Astrocyte (in vitro differentiated cells and primary cell): ENCODE results near the gene SHB. TPM values are rescaled to one million over a fixed set of nuclear protein-coding genes. Genes with fewer than 3 reads are reported as not detected.

Source experiments
- DNase-seq: peaks from one replicate; pipeline ENCODE4 v3.0.0-alpha.2; 2010; ENCODE audit warnings: low read depth
- FAIRE-seq: peaks from 2 replicates; lab custom pipeline; 2011; peaks lifted over from hg19 to GRCh38; lab: Jason Lieb, UNC
- H2AFZ ChIP-seq: 2 replicates; pipeline ENCODE4 v1.6.0; 2012; ENCODE audit warnings: low read depth, low read length, inconsistent platforms
- H3K27ac ChIP-seq: 2 replicates; pipeline ENCODE4 v1.5.1; 2011; ENCODE audit warnings: low read depth, low read length, inconsistent platforms
- H3K27me3 ChIP-seq: 2 replicates; pipeline ENCODE4 v1.6.0; 2011; ENCODE audit warnings: low read length, inconsistent platforms; ENCODE audit not compliant: insufficient read depth
- H3K36me3 ChIP-seq: 2 replicates; pipeline ENCODE4 v1.5.1; 2011; ENCODE audit warnings: low read length, inconsistent platforms; ENCODE audit not compliant: insufficient read depth
- H3K4me1 ChIP-seq: 2 replicates; pipeline ENCODE4 v1.5.1; 2011; ENCODE audit warnings: low read length, inconsistent platforms; ENCODE audit not compliant: insufficient read depth
- H3K4me2 ChIP-seq: 2 replicates; pipeline ENCODE4 v1.6.0; 2012; ENCODE audit warnings: low read length, inconsistent platforms
- H3K4me3 ChIP-seq: 2 replicates; pipeline ENCODE4 v1.5.1; 2011; ENCODE audit warnings: low read depth, mild to moderate bottlenecking, low read length, inconsistent platforms; ENCODE audit not compliant: insufficient read depth
- H3K79me2 ChIP-seq: 2 replicates; pipeline ENCODE4 v1.6.0; 2012; ENCODE audit warnings: mild to moderate bottlenecking, low read length, inconsistent platforms; ENCODE audit not compliant: insufficient read depth
- H3K9ac ChIP-seq: 2 replicates; pipeline ENCODE4 v1.6.0; 2012; ENCODE audit warnings: mild to moderate bottlenecking, low read length, inconsistent platforms
- H3K9me3 ChIP-seq: 2 replicates; pipeline ENCODE4 v1.5.1; 2012; ENCODE audit warnings: low read depth, mild to moderate bottlenecking, low read length, inconsistent platforms; ENCODE audit not compliant: insufficient read depth
- H4K20me1 ChIP-seq: 2 replicates; pipeline ENCODE4 v1.6.0; 2012; ENCODE audit warnings: low read length, inconsistent platforms; ENCODE audit not compliant: insufficient read depth
- H3K27ac Mint-ChIP-seq: one replicate; pipeline ENCODE4 v1.8.0; 2021; ENCODE audit warnings: mild to moderate bottlenecking, mixed read lengths; ENCODE audit not compliant: unreplicated experiment
- H3K27me3 Mint-ChIP-seq: one replicate; pipeline ENCODE4 v1.8.0; 2021; ENCODE audit warnings: low read depth, mixed read lengths; ENCODE audit not compliant: unreplicated experiment
- H3K36me3 Mint-ChIP-seq: one replicate; pipeline ENCODE4 v1.8.0; 2021; ENCODE audit warnings: low read depth, mixed read lengths; ENCODE audit not compliant: unreplicated experiment
- H3K4me1 Mint-ChIP-seq: one replicate; pipeline ENCODE4 v1.8.0; 2021; ENCODE audit warnings: low read depth, mixed read lengths; ENCODE audit not compliant: unreplicated experiment
- H3K4me3 Mint-ChIP-seq: one replicate; pipeline ENCODE4 v1.8.0; 2021; ENCODE audit warnings: mild to moderate bottlenecking, moderate library complexity, mixed read lengths; ENCODE audit not compliant: unreplicated experiment
- H3K9me3 Mint-ChIP-seq: one replicate; pipeline ENCODE4 v1.8.0; 2021; ENCODE audit warnings: mild to moderate bottlenecking, mixed read lengths; ENCODE audit not compliant: unreplicated experiment
- EZH2 ChIP-seq: IDR thresholded peaks from 2 replicates; pipeline ENCODE4 v1.6.1; 2012; ENCODE audit warnings: mild to moderate bottlenecking, low read length, inconsistent platforms; ENCODE audit not compliant: insufficient read depth
- total RNA-seq: library from RNA; stranded (reverse); gene quantifications from 2 replicates; pipeline ENCODE4 v1.2.1, GENCODE V29; 2021
- TF ChIP-seq, protein P1 (sequence below): IDR thresholded peaks from 2 replicates; pipeline ENCODE4 v1.5.1; 2011; ENCODE audit warnings: low read depth, mild to moderate bottlenecking, inconsistent platforms, low read length, moderate library complexity; ENCODE audit not compliant: insufficient read depth

Gene SHB
- total RNA-seq, 1 donor from 2014 or later, result 53.4 TPM

DNA sequence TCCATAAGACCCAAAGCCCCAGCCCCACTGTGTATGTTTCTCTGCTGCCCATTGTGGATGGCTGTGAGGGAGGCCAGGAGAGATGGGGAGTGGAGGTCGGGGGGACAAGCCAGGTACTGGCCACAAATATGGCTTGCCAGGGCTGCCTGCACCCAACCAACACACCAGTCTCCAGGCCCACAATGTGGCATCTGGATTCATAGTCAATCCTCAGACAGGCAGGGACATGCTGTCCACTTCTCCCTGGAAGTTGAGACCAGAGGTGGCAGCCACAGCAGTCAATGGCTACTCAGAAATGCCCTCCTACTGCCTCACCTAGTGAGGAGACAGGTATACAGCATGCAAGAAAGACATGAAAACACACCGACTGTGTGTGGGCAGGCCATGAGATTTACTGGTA, 103.9 kb downstream of the SHB start:
- H3K9ac ChIP-seq, result peak overlapping the region; percentile 73
- H3K27ac ChIP-seq, result peak overlapping the region; percentile 95
- no peak overlapping the region for H2AFZ ChIP-seq
- H3K9me3 ChIP-seq, result no peaks in the 10 kb centered on the region
- H3K27me3 Mint-ChIP-seq, result no peaks in the 10 kb centered on the region
- no peak overlapping the region for H3K4me3 Mint-ChIP-seq
- no peaks in the 10 kb centered on the region for H3K9me3 Mint-ChIP-seq
- H3K36me3 ChIP-seq, result peaks cover 2% of the 10 kb centered on the region
- DNase-seq (no peak), FAIRE-seq (no peak)
- peak overlapping the region; percentile 16 for H3K4me3 ChIP-seq
- H3K36me3 Mint-ChIP-seq, result peaks cover 32% of the 10 kb centered on the region
- peak overlapping the region; percentile 75 for H3K4me2 ChIP-seq
- H4K20me1 ChIP-seq, result peaks cover 11% of the 10 kb centered on the region
- H3K79me2 ChIP-seq, result peaks cover 69% of the 10 kb centered on the region
- H3K27ac Mint-ChIP-seq, result no peak overlapping the region
- peaks cover 56% of the 10 kb centered on the region for H3K4me1 ChIP-seq
- H3K4me1 Mint-ChIP-seq, result peaks cover 44% of the 10 kb centered on the region
- TF ChIP-seq EZH2, result no peak
- TF ChIP-seq, protein P1, sequence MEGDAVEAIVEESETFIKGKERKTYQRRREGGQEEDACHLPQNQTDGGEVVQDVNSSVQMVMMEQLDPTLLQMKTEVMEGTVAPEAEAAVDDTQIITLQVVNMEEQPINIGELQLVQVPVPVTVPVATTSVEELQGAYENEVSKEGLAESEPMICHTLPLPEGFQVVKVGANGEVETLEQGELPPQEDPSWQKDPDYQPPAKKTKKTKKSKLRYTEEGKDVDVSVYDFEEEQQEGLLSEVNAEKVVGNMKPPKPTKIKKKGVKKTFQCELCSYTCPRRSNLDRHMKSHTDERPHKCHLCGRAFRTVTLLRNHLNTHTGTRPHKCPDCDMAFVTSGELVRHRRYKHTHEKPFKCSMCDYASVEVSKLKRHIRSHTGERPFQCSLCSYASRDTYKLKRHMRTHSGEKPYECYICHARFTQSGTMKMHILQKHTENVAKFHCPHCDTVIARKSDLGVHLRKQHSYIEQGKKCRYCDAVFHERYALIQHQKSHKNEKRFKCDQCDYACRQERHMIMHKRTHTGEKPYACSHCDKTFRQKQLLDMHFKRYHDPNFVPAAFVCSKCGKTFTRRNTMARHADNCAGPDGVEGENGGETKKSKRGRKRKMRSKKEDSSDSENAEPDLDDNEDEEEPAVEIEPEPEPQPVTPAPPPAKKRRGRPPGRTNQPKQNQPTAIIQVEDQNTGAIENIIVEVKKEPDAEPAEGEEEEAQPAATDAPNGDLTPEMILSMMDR, result no peak
- H3K27me3 ChIP-seq, result no peaks in the 10 kb centered on the region

DNA sequence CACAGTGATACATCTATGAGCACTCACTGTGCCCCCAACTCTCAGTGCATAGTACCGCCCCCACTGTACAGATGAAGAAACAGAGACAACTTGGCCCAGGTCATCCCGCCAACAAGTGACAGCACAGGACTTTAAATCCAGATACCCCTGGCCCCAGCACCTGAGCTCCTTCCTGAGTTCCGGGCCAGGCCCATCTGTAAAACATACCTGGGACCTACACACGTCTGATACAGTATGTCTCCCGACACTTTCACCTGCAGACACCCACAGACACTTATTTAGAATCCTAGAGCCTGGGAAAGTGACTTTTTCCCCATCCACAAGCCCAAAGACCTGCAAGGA, 104.3 kb downstream of the SHB start:
- Histone ChIP-seq H3K4me3 (peak overlapping the region; percentile 16), H2AFZ (no peak overlapping the region), H3K27me3 (no peaks in the 10 kb centered on the region), H3K4me2 (peak overlapping the region; percentile 75), H3K27ac (peak overlapping the region; percentile 95), H3K79me2 (peaks cover 69% of the 10 kb centered on the region), H3K4me1 (peaks cover 56% of the 10 kb centered on the region), H3K9me3 (no peaks in the 10 kb centered on the region), H3K9ac (peak overlapping the region; percentile 73), H4K20me1 (peaks cover 12% of the 10 kb centered on the region), H3K36me3 (peaks cover 2% of the 10 kb centered on the region)
- Mint-ChIP-seq H3K27me3 (no peaks in the 10 kb centered on the region), H3K4me1 (peaks cover 45% of the 10 kb centered on the region), H3K9me3 (no peaks in the 10 kb centered on the region), H3K4me3 (no peak overlapping the region), H3K27ac (peak overlapping the region; percentile 80), H3K36me3 (peaks cover 34% of the 10 kb centered on the region)
- FAIRE-seq (no peak), DNase-seq (no peak)
- TF ChIP-seq EZH2, result no peak
- TF ChIP-seq, protein P1, result no peak

GRCh38 chr9:37963936-37964739, 104.9 kb downstream of the SHB start:
- Mint-ChIP-seq H3K36me3 (peaks cover 36% of the 10 kb centered on the region), H3K4me1 (peaks cover 46% of the 10 kb centered on the region), H3K9me3 (no peaks in the 10 kb centered on the region), H3K4me3 (no peak overlapping the region), H3K27me3 (no peaks in the 10 kb centered on the region), H3K27ac (peak overlapping the region; percentile 80)
- peaks cover 14% of the 10 kb centered on the region for H4K20me1 ChIP-seq
- H3K27ac ChIP-seq, result peak overlapping the region; percentile 95
- DNase-seq, result peak; percentile 99
- peak overlapping the region; percentile 75 for H3K4me2 ChIP-seq
- no peaks in the 10 kb centered on the region for H3K27me3 ChIP-seq
- peaks cover 51% of the 10 kb centered on the region for H3K4me1 ChIP-seq
- H3K79me2 ChIP-seq, result peaks cover 71% of the 10 kb centered on the region
- no peaks in the 10 kb centered on the region for H3K9me3 ChIP-seq
- FAIRE-seq, result no peak
- H3K9ac ChIP-seq, result peak overlapping the region; percentile 73
- peak overlapping the region; percentile 21 for H3K4me3 ChIP-seq
- TF ChIP-seq, protein P1, result no peak
- TF ChIP-seq EZH2, result no peak
- H2AFZ ChIP-seq, result no peak overlapping the region
- no peaks in the 10 kb centered on the region for H3K36me3 ChIP-seq
